ENCODE results near the gene JAK1.
"Not testable (repeated sequence)": the region's sequence is repeated elsewhere in the genome, so short reads cannot be mapped to it uniquely, and the experiment has no call there.

JAK1 gene

DNA sequence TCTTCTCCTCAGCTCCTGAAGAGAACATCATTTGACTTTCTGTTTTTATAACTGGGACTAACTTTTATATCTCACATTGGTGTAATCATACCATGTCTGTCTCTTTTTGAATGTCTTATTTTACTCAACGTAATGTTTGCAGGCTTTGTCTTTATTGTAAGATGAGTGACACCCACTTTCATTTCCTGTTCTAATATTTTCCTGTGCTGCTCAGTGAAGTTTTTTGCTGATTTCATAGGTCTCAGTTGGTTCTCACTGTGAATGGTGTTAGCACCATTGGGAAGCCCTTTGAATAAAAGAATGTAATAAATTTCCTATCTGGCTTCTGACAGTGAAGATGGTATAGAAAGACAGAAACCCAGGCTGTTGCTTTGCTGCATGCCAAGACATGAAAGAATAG lies 137.5 kb downstream of the JAK1 start:
- Histone ChIP-seq H3K4me3 (ENCODE audit: low read length) (no peak overlapping the region), H3K4me2 (ENCODE audit: low read length) (no peak overlapping the region), H3K27me3 (ENCODE audit: insufficient read depth, low read length, poor library complexity) (no peaks in the 10 kb centered on the region), H2BK120ac (ENCODE audit: low read depth, low read length) (no peak overlapping the region), H2BK5ac (ENCODE audit: low read length) (no peak overlapping the region), H2BK15ac (replicated peaks; ENCODE audit: low read depth) (no peak overlapping the region), H3K27ac (ENCODE audit: low read depth, low read length) (no peak overlapping the region), H3K79me1 (ENCODE audit: low read length) (no peaks in the 10 kb centered on the region), H2AK5ac (ENCODE audit: low read length) (no peak overlapping the region), H3K36me3 (ENCODE audit: control insufficient read depth, insufficient read depth, low read length) (no peaks in the 10 kb centered on the region), H3K9ac (ENCODE audit: low read length) (no peak overlapping the region), H3K4ac (ENCODE audit: low read depth, low read length) (no peak overlapping the region), H3K79me2 (ENCODE audit: control insufficient read depth, insufficient read depth, low read length) (no peaks in the 10 kb centered on the region), H3K4me1 (ENCODE audit: control insufficient read depth, low read depth, low read length) (no peaks in the 10 kb centered on the region), H4K8ac (ENCODE audit: low read depth, low read length) (no peak overlapping the region), H3K56ac (ENCODE audit: low read length) (no peak overlapping the region), H4K5ac (ENCODE audit: low read length) (no peak overlapping the region), H3K18ac (ENCODE audit: low read length) (no peak overlapping the region), H3K23ac (ENCODE audit: low read length) (no peak overlapping the region)
- WGBS (ENCODE audit: extremely low coverage, insufficient coverage, low lambda C conversion rate) = no CpG with 5 or more reads among the region's 1 CpG
- no peak for DNase-seq

DNA sequence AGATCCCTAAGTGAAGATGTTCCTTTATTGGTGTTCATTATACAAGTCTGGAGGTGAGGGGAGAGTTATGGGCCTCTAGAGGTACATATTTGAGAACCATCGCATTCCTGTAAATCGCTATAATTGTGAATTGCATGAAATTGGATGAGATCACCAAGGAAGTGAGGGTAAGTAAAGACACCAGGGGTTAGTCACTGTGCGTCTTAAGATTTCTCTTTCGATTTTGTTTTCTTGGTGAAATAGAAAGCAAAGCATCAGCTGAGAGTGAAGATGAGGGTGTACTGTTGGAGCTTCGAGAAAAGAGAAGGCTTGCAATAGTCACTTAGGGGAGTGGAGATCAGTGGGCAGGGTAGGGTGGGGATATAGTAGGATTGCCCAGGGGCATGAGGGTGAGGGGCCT lies 139.4 kb downstream of the JAK1 start:
- Histone ChIP-seq H3K4me3 (ENCODE audit: low read length) (no peak overlapping the region), H2AK5ac (ENCODE audit: low read length) (no peak overlapping the region), H2BK5ac (ENCODE audit: low read length) (no peak overlapping the region), H3K27ac (ENCODE audit: low read depth, low read length) (no peak overlapping the region), H2BK15ac (replicated peaks; ENCODE audit: low read depth) (no peak overlapping the region), H3K18ac (ENCODE audit: low read length) (no peak overlapping the region), H3K56ac (ENCODE audit: low read length) (no peak overlapping the region), H4K8ac (ENCODE audit: low read depth, low read length) (no peak overlapping the region), H3K4me2 (ENCODE audit: low read length) (no peak overlapping the region), H3K4me1 (ENCODE audit: control insufficient read depth, low read depth, low read length) (no peaks in the 10 kb centered on the region), H3K79me1 (ENCODE audit: low read length) (no peaks in the 10 kb centered on the region), H4K5ac (ENCODE audit: low read length) (no peak overlapping the region), H2BK120ac (ENCODE audit: low read depth, low read length) (no peak overlapping the region), H3K9ac (ENCODE audit: low read length) (no peak overlapping the region), H3K27me3 (ENCODE audit: insufficient read depth, low read length, poor library complexity) (no peaks in the 10 kb centered on the region), H3K4ac (ENCODE audit: low read depth, low read length) (no peak overlapping the region), H3K36me3 (ENCODE audit: control insufficient read depth, insufficient read depth, low read length) (no peaks in the 10 kb centered on the region), H3K79me2 (ENCODE audit: control insufficient read depth, insufficient read depth, low read length) (no peaks in the 10 kb centered on the region), H3K23ac (ENCODE audit: low read length) (no peak overlapping the region)
- no CpG with 5 or more reads among the region's 5 CpGs for WGBS (ENCODE audit: extremely low coverage, insufficient coverage, low lambda C conversion rate)
- no peak for DNase-seq

DNA sequence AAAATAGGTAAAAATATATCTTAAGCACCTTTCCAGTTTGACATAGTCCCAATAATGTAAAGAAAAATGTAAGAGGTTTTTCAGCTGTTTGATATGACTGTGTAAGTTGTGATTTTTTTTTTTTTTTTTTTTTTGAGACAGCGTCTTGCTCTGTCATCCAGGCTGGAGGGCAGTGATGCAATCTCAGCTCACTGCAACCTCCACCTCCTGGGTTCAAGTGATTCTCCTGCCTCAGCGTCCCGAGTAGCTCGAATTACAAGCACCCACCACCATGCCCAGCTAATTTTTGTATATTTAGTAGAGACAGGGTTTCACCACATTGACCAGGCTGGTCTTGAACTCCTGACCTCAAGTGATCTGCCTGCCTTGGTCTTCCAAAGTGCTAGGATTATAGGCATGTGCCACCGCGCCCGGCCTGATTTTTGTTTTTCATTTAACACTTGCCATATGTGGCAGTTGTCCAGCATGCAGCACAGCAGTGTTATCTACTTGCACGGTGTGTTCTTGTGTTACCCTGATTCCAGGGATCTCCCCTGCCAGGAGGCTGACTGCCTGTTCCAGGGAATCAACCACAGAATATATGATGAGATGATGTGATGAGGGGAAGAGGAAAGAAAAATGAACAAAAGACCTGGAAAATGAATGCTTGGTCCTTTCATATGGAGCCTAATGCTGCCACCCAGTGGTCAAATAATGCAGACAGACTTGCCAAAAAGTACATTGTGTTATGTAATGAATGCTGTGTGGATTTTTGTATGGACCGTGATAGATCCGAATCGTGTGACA lies 142.5 kb downstream of the JAK1 start:
- Histone ChIP-seq H3K4me1 (ENCODE audit: control insufficient read depth, low read depth, low read length) (no peaks in the 10 kb centered on the region), H4K5ac (ENCODE audit: low read length) (peak overlapping the region; percentile 87), H2BK5ac (ENCODE audit: low read length) (no peak overlapping the region), H3K4me3 (ENCODE audit: low read length) (no peak overlapping the region), H3K27ac (ENCODE audit: low read depth, low read length) (no peak overlapping the region), H2BK15ac (replicated peaks; ENCODE audit: low read depth) (no peak overlapping the region), H2BK120ac (ENCODE audit: low read depth, low read length) (no peak overlapping the region), H2AK5ac (ENCODE audit: low read length) (no peak overlapping the region), H3K79me1 (ENCODE audit: low read length) (no peaks in the 10 kb centered on the region), H3K4ac (ENCODE audit: low read depth, low read length) (no peak overlapping the region), H3K23ac (ENCODE audit: low read length) (no peak overlapping the region), H3K9ac (ENCODE audit: low read length) (peak overlapping the region; percentile 34), H4K8ac (ENCODE audit: low read depth, low read length) (no peak overlapping the region), H3K18ac (ENCODE audit: low read length) (no peak overlapping the region), H3K27me3 (ENCODE audit: insufficient read depth, low read length, poor library complexity) (no peaks in the 10 kb centered on the region), H3K4me2 (ENCODE audit: low read length) (no peak overlapping the region), H3K36me3 (ENCODE audit: control insufficient read depth, insufficient read depth, low read length) (no peaks in the 10 kb centered on the region), H3K79me2 (ENCODE audit: control insufficient read depth, insufficient read depth, low read length) (no peaks in the 10 kb centered on the region), H3K56ac (ENCODE audit: low read length) (peak overlapping the region; percentile 34)
- DNase-seq = peak; percentile 84
- WGBS (ENCODE audit: extremely low coverage, insufficient coverage, low lambda C conversion rate) = no CpG with 5 or more reads among the region's 11 CpGs

GRCh38 chr1:64822621-64823020 lies 143.7 kb downstream of the JAK1 start:
- no peak overlapping the region for H2BK15ac ChIP-seq (replicated peaks; ENCODE audit: low read depth)
- H3K4me1 ChIP-seq (ENCODE audit: control insufficient read depth, low read depth, low read length) = no peaks in the 10 kb centered on the region
- H3K23ac ChIP-seq (ENCODE audit: low read length) = no peak overlapping the region
- no peak overlapping the region for H3K27ac ChIP-seq (ENCODE audit: low read depth, low read length)
- no peak overlapping the region for H2BK120ac ChIP-seq (ENCODE audit: low read depth, low read length)
- H2AK5ac ChIP-seq (ENCODE audit: low read length) = no peak overlapping the region
- no peak overlapping the region for H4K8ac ChIP-seq (ENCODE audit: low read depth, low read length)
- DNase-seq = no peak
- H3K79me2 ChIP-seq (ENCODE audit: control insufficient read depth, insufficient read depth, low read length) = no peaks in the 10 kb centered on the region
- H2BK5ac ChIP-seq (ENCODE audit: low read length) = no peak overlapping the region
- no peak overlapping the region for H3K4me3 ChIP-seq (ENCODE audit: low read length)
- no peak overlapping the region for H3K18ac ChIP-seq (ENCODE audit: low read length)
- H3K4ac ChIP-seq (ENCODE audit: low read depth, low read length) = no peak overlapping the region
- no CpG with 5 or more reads among the region's 1 CpG for WGBS (ENCODE audit: extremely low coverage, insufficient coverage, low lambda C conversion rate)
- no peak overlapping the region for H3K4me2 ChIP-seq (ENCODE audit: low read length)
- H3K36me3 ChIP-seq (ENCODE audit: control insufficient read depth, insufficient read depth, low read length) = no peaks in the 10 kb centered on the region
- H3K79me1 ChIP-seq (ENCODE audit: low read length) = no peaks in the 10 kb centered on the region
- no peak overlapping the region for H4K5ac ChIP-seq (ENCODE audit: low read length)
- no peaks in the 10 kb centered on the region for H3K27me3 ChIP-seq (ENCODE audit: insufficient read depth, low read length, poor library complexity)
- H3K9ac ChIP-seq (ENCODE audit: low read length) = no peak overlapping the region
- H3K56ac ChIP-seq (ENCODE audit: low read length) = no peak overlapping the region

GRCh38 chr1:64820572-64820971 lies 145.8 kb downstream of the JAK1 start:
- not testable (repeated sequence) for DNase-seq; H3K36me3 ChIP-seq (ENCODE audit: control insufficient read depth, insufficient read depth, low read length); H4K5ac ChIP-seq (ENCODE audit: low read length); H3K4ac ChIP-seq (ENCODE audit: low read depth, low read length); H3K23ac ChIP-seq (ENCODE audit: low read length); H4K8ac ChIP-seq (ENCODE audit: low read depth, low read length); H2BK120ac ChIP-seq (ENCODE audit: low read depth, low read length); H2BK15ac ChIP-seq (replicated peaks; ENCODE audit: low read depth); H2BK5ac ChIP-seq (ENCODE audit: low read length); H3K4me2 ChIP-seq (ENCODE audit: low read length); H3K56ac ChIP-seq (ENCODE audit: low read length); H2AK5ac ChIP-seq (ENCODE audit: low read length); H3K27ac ChIP-seq (ENCODE audit: low read depth, low read length); H3K4me1 ChIP-seq (ENCODE audit: control insufficient read depth, low read depth, low read length); H3K4me3 ChIP-seq (ENCODE audit: low read length); H3K18ac ChIP-seq (ENCODE audit: low read length); H3K27me3 ChIP-seq (ENCODE audit: insufficient read depth, low read length, poor library complexity); H3K9ac ChIP-seq (ENCODE audit: low read length); H3K79me2 ChIP-seq (ENCODE audit: control insufficient read depth, insufficient read depth, low read length); H3K79me1 ChIP-seq (ENCODE audit: low read length)
- WGBS (ENCODE audit: extremely low coverage, insufficient coverage, low lambda C conversion rate) = no CpG with 5 or more reads among the region's 3 CpGs

DNA sequence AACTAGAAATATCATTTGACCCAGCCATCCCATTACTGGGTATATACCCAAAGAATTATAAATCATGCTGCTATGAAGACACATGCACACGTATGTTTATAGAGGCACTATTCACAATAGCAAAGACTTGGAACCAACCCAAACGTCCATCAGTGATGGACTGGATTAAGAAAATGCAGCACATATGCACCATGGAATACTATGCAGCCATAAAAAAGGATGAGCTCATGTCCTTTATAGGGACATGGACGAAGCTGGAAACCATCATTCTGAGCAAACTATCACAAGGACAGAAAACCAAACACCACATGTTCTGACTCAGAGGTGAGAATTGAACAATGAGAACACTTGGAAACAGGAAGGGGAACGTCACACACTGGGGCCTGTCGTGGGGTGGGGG lies 149.0 kb downstream of the JAK1 start:
- H3K18ac ChIP-seq (ENCODE audit: low read length); H3K79me2 ChIP-seq (ENCODE audit: control insufficient read depth, insufficient read depth, low read length); H3K56ac ChIP-seq (ENCODE audit: low read length); H4K8ac ChIP-seq (ENCODE audit: low read depth, low read length); H3K4ac ChIP-seq (ENCODE audit: low read depth, low read length); H3K23ac ChIP-seq (ENCODE audit: low read length); H3K4me2 ChIP-seq (ENCODE audit: low read length); H2AK5ac ChIP-seq (ENCODE audit: low read length); H3K36me3 ChIP-seq (ENCODE audit: control insufficient read depth, insufficient read depth, low read length); H4K5ac ChIP-seq (ENCODE audit: low read length); H3K9ac ChIP-seq (ENCODE audit: low read length); DNase-seq; H3K27ac ChIP-seq (ENCODE audit: low read depth, low read length); H3K27me3 ChIP-seq (ENCODE audit: insufficient read depth, low read length, poor library complexity); H2BK5ac ChIP-seq (ENCODE audit: low read length); H2BK120ac ChIP-seq (ENCODE audit: low read depth, low read length); H3K79me1 ChIP-seq (ENCODE audit: low read length); H3K4me1 ChIP-seq (ENCODE audit: control insufficient read depth, low read depth, low read length); H2BK15ac ChIP-seq (replicated peaks; ENCODE audit: low read depth); H3K4me3 ChIP-seq (ENCODE audit: low read length): not testable (repeated sequence)
- no CpG with 5 or more reads among the region's 5 CpGs for WGBS (ENCODE audit: extremely low coverage, insufficient coverage, low lambda C conversion rate)
